GM10248 (cell line): ENCODE results near the gene COG4.

ENCODE experiments used
- CTCF ChIA-PET: fragments of 300-600 bp; sonication (Branson Sonifier 250); formaldehyde crosslinking; extraction: SDS; loops from one replicate; lab custom pipeline; 2021; ENCODE audit warnings: antibody characterized with exemption; lab: Yijun Ruan, JAX
- POLR2A ChIA-PET: fragments of 350-650 bp; sonication (Branson Sonifier 250); formaldehyde crosslinking; extraction: SDS; loops from one replicate; lab custom pipeline; 2020; ENCODE audit warnings: antibody characterized with exemption; lab: Yijun Ruan, JAX
- DNase-seq: peaks from one replicate; pipeline ENCODE4 v3.0.0; 2012; ENCODE audit errors: extremely low spot score
- TF ChIP-seq, protein P1 (sequence below): IDR thresholded peaks from 2 replicates; pipeline ENCODE4 v1.5.1; 2012; ENCODE audit warnings: mild to moderate bottlenecking, low read depth; ENCODE audit errors: extremely low read depth, missing control alignments, control extremely low read depth

Gene COG4

DNA sequence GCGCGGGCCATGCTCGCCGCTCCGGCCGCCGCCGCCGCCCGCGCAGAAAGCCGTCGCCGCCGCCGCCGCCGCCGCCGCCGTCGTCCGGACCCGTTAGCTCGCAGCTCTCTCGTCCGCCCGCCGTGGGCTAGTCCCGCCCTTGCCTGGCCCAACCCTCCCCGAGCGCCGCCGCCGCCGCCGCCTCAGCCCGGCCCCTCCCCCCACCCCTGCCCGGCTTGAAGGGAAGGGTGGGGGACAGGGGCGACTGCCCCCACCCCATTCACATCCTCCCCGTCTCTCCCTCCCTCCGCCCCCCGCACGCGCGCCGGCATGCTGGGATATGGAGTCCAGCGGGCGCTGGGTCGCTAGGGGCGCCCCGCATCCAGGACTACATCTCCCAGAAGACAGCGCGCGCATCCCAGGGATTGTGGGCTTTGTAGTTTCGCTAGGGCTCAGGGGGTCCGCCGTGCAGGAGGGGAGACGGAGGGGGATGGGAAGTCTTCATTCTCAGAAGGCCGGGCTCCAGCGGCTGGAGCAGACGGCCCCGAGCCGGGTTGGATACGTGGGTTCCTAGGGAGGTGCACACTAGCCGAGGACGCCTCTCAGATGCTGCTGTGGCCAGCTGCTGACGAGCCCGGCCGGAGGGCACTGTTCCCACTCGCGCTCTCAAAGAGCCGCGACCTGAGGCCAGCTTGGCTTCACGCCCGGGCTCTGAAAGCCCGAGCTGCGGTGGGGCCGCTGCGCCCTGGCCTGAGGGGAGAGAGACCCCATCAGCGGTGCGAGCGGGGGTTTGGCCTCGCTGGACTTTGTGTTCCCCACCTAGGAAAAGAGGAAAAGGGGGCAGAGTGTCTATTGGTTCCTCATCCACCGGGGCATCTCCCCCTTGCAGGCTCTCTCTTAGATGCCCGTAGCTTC, 84.1 kb downstream of the COG4 start, which contains the start of gene ST3GAL2:
ST3GAL2 (minus strand) TSS at position 132 of the 894 bp plus-strand sequence. CDS start 40,570 bp downstream, outside the sequence.
- ChIA-PET POLR2A (interaction anchor here (0.8 to 1.4 kb wide), 7 partner anchors 15 to 93 kb away, joined by 3 read pairs; partner anchors contain the start of gene DDX19A), CTCF (interaction anchor here (1.1 to 4.1 kb wide), 5 partner anchors 10 to 39 kb away, joined by 3 to 23 read pairs (median 4); partner anchors contain the start of gene FCSK)
- peak; percentile 96 for DNase-seq
- TF ChIP-seq, protein P1, sequence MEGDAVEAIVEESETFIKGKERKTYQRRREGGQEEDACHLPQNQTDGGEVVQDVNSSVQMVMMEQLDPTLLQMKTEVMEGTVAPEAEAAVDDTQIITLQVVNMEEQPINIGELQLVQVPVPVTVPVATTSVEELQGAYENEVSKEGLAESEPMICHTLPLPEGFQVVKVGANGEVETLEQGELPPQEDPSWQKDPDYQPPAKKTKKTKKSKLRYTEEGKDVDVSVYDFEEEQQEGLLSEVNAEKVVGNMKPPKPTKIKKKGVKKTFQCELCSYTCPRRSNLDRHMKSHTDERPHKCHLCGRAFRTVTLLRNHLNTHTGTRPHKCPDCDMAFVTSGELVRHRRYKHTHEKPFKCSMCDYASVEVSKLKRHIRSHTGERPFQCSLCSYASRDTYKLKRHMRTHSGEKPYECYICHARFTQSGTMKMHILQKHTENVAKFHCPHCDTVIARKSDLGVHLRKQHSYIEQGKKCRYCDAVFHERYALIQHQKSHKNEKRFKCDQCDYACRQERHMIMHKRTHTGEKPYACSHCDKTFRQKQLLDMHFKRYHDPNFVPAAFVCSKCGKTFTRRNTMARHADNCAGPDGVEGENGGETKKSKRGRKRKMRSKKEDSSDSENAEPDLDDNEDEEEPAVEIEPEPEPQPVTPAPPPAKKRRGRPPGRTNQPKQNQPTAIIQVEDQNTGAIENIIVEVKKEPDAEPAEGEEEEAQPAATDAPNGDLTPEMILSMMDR: no peak

GRCh38 chr16:70438585-70438968, 84.8 kb downstream of the COG4 start:
- CTCF ChIA-PET: interaction anchor here (1.1 to 4.1 kb wide), 5 partner anchors 9 to 46 kb away, joined by 3 to 23 read pairs (median 4); partner anchors contain the start of gene FCSK
- no peak for DNase-seq
- POLR2A ChIA-PET: interaction anchor here (0.6 to 1.4 kb wide), 5 partner anchors 17 to 92 kb away, joined by 3 read pairs; partner anchors contain the start of gene DDX19A
- TF ChIP-seq, protein P1: no peak

DNA sequence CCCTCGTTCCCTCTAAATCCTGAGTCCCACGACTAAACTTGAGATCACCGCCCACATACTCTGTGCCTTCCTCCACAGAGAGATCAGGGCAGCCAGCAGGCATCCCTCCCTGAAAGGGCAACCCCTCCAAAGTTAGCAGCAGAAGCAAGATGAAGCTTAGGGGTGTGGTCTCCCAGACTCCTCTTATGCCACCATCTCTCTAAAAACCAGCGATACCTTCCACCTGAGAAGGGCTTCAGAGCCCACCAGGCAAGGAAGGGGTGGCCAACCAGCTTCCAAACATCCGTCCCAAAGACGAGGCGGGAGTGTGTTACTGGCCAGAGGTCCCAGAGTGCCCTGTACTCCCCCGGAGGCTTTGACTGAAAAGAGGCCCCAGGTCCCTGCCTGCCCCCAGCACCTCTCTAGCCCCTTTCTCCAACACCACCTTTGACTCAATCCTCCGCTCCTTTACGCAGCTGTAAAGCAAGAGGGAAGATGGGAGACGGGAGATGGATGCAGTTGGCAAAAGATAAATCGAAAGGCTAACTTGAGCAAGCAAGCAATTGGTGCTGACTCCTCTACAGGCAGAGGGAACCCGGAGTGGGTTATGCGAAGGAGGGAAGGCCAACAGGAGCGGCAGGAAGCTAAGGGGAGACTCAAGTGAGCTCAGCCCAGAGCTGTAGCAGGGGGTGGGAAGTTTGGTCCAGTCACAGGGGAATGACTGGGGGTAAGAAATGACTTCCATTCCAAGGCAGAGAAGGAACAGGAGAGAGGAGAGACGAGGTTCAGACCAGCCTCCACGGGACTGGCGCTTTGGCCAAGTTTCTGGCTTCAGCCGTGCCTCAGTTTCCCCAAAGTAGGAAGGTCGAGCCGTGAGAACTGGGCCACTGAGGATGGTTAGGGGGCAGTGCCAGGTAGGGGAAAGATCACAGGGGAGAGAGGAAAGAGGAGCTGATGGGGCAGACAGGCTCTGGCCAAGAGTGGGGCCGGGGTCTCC, 85.5 kb downstream of the COG4 start:
- ChIA-PET CTCF (interaction anchor here (0.9 to 4.1 kb wide), 7 partner anchors 8 to 68 kb away, joined by 3 to 23 read pairs (median 3); partner anchors contain the start of gene FCSK), POLR2A (interaction anchor here (0.6 to 1.4 kb wide), 4 partner anchors 16 to 91 kb away, joined by 3 read pairs; partner anchors contain the start of gene DDX19A)
- TF ChIP-seq, protein P1: no peak
- no peak for DNase-seq

DNA sequence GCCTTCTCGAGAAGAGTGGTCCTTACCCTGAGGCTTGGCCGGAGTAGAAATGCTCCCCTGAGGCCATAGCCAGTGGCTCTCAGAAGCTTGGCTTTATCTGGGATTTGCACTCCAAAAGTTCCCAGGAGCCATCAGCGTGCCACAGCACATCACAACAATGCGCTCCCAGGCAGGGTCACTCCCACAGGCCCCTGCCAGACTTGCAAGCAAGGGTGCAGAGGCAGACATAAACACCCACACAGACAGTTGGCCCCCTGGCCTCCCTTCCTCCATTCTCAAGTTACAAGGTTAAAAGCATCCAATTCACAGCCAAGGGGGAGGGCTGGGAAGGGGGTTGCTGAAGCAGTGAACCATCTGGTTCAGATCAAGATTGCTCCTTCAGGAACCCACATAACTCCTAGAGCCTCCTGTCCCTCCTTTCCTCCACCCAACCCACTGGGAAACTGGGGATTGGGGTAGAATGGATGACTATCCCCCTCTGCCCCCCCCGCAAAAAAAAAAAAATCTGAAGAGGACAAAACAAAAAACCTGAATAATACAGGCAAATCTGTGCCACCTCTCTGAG, 86.3 kb downstream of the COG4 start:
- no peak for DNase-seq
- ChIA-PET POLR2A (interaction anchor here (0.7 kb wide), 1 partner anchor 12 kb away, joined by 5 read pairs; no protein-coding TSS in a partner anchor), CTCF (interaction anchor here (1.2 to 1.5 kb wide), 3 partner anchors 33 to 67 kb away, joined by 3 read pairs; no protein-coding TSS in a partner anchor)

DNA sequence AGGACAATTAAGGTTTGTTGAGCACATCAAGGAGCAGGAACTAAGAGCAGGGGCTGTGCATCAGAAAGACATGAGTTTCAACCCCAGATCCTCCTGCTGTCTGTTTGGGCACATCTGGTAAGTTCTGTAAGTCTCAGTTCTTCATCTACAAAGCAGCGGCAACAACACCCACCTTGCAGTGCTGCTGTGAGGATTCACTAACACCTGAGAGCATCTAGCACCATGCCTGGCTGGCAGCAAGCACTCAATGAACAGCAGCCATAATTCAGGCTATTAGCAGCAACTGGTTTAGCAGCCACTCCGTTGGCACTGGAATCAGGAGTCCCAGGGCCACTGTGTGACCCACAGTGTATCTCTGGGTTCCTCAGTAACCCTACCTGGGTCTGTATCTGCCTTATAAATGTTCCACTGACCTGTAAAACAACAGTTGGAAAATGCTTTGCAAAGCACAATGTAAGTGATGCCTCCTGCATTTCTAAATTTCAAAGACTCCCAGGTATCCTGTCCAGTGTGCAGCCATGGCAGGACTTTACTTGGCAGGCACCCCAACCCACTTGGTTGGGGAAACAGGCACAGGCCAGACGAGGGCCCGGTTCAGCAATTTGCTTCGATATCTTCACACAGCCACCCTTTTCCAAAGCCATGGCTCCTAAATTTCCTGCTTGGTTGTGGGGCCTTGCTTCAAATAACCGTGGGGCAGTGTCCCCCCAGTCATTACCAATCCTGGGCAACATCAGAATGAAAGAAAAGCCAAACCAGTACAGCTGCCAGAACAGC, 88.7 kb downstream of the COG4 start:
- ChIA-PET POLR2A (no interaction called here), CTCF (interaction anchor here (1.0 kb wide), 1 partner anchor 40 kb away, joined by 3 read pairs; no protein-coding TSS in a partner anchor)
- TF ChIP-seq, protein P1: no peak
- no peak for DNase-seq

More for the DNA sequence above, 86.3 kb downstream of the COG4 start:
- TF ChIP-seq, protein P1: no peak
